Fibroblast of lung (primary cell): Measurements from ENCODE around the gene TRMU.

ENCODE experiments used
- EZH2 ChIP-seq: IDR thresholded peaks from 2 replicates; pipeline ENCODE4 v1.5.1; 2012; ENCODE audit warnings: low read length, control low read depth, mild to moderate bottlenecking; ENCODE audit errors: missing control alignments
- TF ChIP-seq, protein P1 (sequence below), 2 donors: IDR thresholded peaks in 1 of 2; conservative IDR thresholded peaks in 1 of 2; 1 replicate in 1 of 2; 2 replicates in 1 of 2; pipeline ENCODE4 v1.5.1; 2011 to 2012; ENCODE audit warnings: low read length in 2 of 2, control low read depth in 1 of 2, inconsistent platforms in 1 of 2, low read depth in 1 of 2, mild to moderate bottlenecking in 1 of 2

- TF ChIP-seq, protein P1, sequence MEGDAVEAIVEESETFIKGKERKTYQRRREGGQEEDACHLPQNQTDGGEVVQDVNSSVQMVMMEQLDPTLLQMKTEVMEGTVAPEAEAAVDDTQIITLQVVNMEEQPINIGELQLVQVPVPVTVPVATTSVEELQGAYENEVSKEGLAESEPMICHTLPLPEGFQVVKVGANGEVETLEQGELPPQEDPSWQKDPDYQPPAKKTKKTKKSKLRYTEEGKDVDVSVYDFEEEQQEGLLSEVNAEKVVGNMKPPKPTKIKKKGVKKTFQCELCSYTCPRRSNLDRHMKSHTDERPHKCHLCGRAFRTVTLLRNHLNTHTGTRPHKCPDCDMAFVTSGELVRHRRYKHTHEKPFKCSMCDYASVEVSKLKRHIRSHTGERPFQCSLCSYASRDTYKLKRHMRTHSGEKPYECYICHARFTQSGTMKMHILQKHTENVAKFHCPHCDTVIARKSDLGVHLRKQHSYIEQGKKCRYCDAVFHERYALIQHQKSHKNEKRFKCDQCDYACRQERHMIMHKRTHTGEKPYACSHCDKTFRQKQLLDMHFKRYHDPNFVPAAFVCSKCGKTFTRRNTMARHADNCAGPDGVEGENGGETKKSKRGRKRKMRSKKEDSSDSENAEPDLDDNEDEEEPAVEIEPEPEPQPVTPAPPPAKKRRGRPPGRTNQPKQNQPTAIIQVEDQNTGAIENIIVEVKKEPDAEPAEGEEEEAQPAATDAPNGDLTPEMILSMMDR (conservative IDR thresholded peaks at IDR 0.05 in 1 of 2, IDR thresholded peaks at IDR 0.05 in 1 of 2; ENCODE audit: low read depth in 1 of 2, low read length in 2 of 2) = no peak
- no peak for TF ChIP-seq EZH2
Measured at GRCh38 chr22:46346680-46347405, 11.3 kb downstream of the TRMU start.
